ENCODE data around the gene GIGYF1. TPM values are rescaled to one million over a fixed set of nuclear protein-coding genes. Genes with fewer than 3 reads are reported as not detected.

Gene GIGYF1
- total RNA-seq, 4 donors from 2014 or later = 9.7 to 90.9 (median 31.9) TPM

DNA sequence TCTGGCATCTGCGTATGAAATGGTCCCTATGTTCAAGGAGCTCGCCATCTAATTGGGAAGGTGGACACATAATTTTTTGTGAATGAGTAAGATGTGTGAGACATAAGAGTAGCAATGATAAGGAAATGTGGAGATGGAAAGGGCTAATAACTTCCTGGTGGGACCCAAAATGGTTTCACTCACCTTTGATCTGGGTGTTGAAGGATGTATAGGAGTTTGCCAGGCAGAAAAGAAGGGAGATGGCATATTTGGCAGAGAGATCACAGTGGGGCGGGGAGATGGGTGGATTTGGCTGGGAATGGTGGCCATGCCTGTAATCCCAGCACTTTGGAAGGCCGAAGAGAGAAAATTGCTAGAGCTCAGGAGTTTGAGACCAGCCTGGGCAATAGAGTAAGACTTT, 16.4 kb upstream of the GIGYF1 start:
- Histone ChIP-seq H3K36me3 (no peaks in the 10 kb centered on the region), H3K4me1 (peaks cover 0 to 5% of the 10 kb centered on the region in 2 donors)

GRCh38 chr7:100708395-100708794, 14.3 kb upstream of the GIGYF1 start:
- Histone ChIP-seq H3K27ac (no peak overlapping the region), H3K9me3 (no peaks in the 10 kb centered on the region), H3K4me1 (peaks cover 0 to 5% of the 10 kb centered on the region in 2 donors), H3K27me3 (no peaks in the 10 kb centered on the region), H3K4me3 (no peak overlapping the region), H3K36me3 (no peaks in the 10 kb centered on the region)
- intact Hi-C loops (cut with DNase I; ENCODE audit: low total_unique reads) = no loop called here
- TF ChIP-seq, protein P1, sequence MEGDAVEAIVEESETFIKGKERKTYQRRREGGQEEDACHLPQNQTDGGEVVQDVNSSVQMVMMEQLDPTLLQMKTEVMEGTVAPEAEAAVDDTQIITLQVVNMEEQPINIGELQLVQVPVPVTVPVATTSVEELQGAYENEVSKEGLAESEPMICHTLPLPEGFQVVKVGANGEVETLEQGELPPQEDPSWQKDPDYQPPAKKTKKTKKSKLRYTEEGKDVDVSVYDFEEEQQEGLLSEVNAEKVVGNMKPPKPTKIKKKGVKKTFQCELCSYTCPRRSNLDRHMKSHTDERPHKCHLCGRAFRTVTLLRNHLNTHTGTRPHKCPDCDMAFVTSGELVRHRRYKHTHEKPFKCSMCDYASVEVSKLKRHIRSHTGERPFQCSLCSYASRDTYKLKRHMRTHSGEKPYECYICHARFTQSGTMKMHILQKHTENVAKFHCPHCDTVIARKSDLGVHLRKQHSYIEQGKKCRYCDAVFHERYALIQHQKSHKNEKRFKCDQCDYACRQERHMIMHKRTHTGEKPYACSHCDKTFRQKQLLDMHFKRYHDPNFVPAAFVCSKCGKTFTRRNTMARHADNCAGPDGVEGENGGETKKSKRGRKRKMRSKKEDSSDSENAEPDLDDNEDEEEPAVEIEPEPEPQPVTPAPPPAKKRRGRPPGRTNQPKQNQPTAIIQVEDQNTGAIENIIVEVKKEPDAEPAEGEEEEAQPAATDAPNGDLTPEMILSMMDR (IDR thresholded peaks at IDR 0.05) = no peak
- no peak for TF ChIP-seq POLR2A (IDR thresholded peaks at IDR 0.05)
- DNase-seq = no peak

More for the DNA sequence above, 16.4 kb upstream of the GIGYF1 start:
- intact Hi-C loops (cut with DNase I; ENCODE audit: low total_unique reads) = no loop called here
- DNase-seq = no peak
- Histone ChIP-seq H3K27me3 (no peaks in the 10 kb centered on the region), H3K9me3 (no peaks in the 10 kb centered on the region), H3K4me3 (no peak overlapping the region), H3K27ac (no peak overlapping the region)
- TF ChIP-seq, protein P1 (IDR thresholded peaks at IDR 0.05) = no peak
- no peak for TF ChIP-seq POLR2A (IDR thresholded peaks at IDR 0.05)

GRCh38 chr7:100706672-100707311, 12.7 kb upstream of the GIGYF1 start:
- no peaks in the 10 kb centered on the region for H3K36me3 ChIP-seq
- peaks cover 0 to 5% of the 10 kb centered on the region in 2 donors for H3K4me1 ChIP-seq
- no peaks in the 10 kb centered on the region for H3K9me3 ChIP-seq
- H3K27ac ChIP-seq = peak overlapping the region; percentile 88 to 90
- peak in 1 of 2 donors; percentile 42 for DNase-seq
- H3K27me3 ChIP-seq = no peaks in the 10 kb centered on the region
- intact Hi-C loops (cut with DNase I; ENCODE audit: low total_unique reads) = no loop called here
- peak overlapping the region; percentile 79 to 90 for H3K4me3 ChIP-seq
- no peak for TF ChIP-seq POLR2A (IDR thresholded peaks at IDR 0.05)
- TF ChIP-seq, protein P1 (IDR thresholded peaks at IDR 0.05) = no peak

GRCh38 chr7:100705753-100706671, 12.0 kb upstream of the GIGYF1 start, which contains the start of gene POP7:
POP7 (plus strand) TSS chr7:100706121; CDS start chr7:100706831, 710 bp downstream.
- Histone ChIP-seq H3K4me1 (peaks cover 0 to 5% of the 10 kb centered on the region in 2 donors), H3K36me3 (no peaks in the 10 kb centered on the region), H3K4me3 (peak within 1 kb of the TSS; percentile 79 to 90), H3K27ac (peak within 1 kb of the TSS; percentile 88 to 90), H3K27me3 (no peaks in the 10 kb centered on the region), H3K9me3 (no peaks in the 10 kb centered on the region)
- TF ChIP-seq, protein P1 (IDR thresholded peaks at IDR 0.05) = no peak
- TF ChIP-seq POLR2A (IDR thresholded peaks at IDR 0.05) = peak; percentile 72 to 74
- peak; percentile 99 to 100 for DNase-seq
- intact Hi-C loops (cut with DNase I; ENCODE audit: low total_unique reads) = no loop called here
